Hepatocyte (in vitro differentiated cells): ENCODE results near the gene MKRN2. TPM values are rescaled to one million over a fixed set of nuclear protein-coding genes. Genes with fewer than 3 reads are reported as not detected.

Experiments used
- DNase-seq: peaks from one replicate; pipeline ENCODE4 v3.0.0-alpha.2; 2016; ENCODE audit warnings: low spot score
- H2AFZ ChIP-seq: fragments of 200-600 bp; sonication (generic); 2 replicates; pipeline ENCODE4 v1.6.0; 2016; ENCODE audit warnings: antibody characterized with exemption, mild to moderate bottlenecking
- H3K27ac ChIP-seq: fragments of 200-600 bp; sonication (generic); 2 replicates; pipeline ENCODE4 v1.5.1; 2016; ENCODE audit warnings: mild to moderate bottlenecking
- H3K27me3 ChIP-seq: fragments of 200-600 bp; sonication (generic); 2 replicates; pipeline ENCODE4 v1.6.1; 2016
- H3K36me3 ChIP-seq: fragments of 200-600 bp; sonication (generic); replicated peaks from 2 replicates; pipeline ENCODE4 v1.5.1; 2016; ENCODE audit warnings: low read depth; ENCODE audit not compliant: insufficient read depth
- H3K4me1 ChIP-seq: fragments of 200-600 bp; sonication (generic); 2 replicates; pipeline ENCODE4 v1.5.1; 2016; ENCODE audit warnings: mild to moderate bottlenecking, moderate library complexity; ENCODE audit not compliant: insufficient read depth
- H3K4me2 ChIP-seq: fragments of 200-600 bp; sonication (generic); 2 replicates; pipeline ENCODE4 v1.6.0; 2016
- H3K4me3 ChIP-seq: fragments of 200-600 bp; sonication (generic); 2 replicates; pipeline ENCODE4 v1.5.1; 2016; ENCODE audit warnings: mild to moderate bottlenecking
- H3K79me2 ChIP-seq: fragments of 200-600 bp; sonication (generic); 2 replicates; pipeline ENCODE4 v1.6.0; 2017; ENCODE audit warnings: mild to moderate bottlenecking
- H3K9me2 ChIP-seq: fragments of 200-600 bp; sonication (generic); replicated peaks from 2 replicates; pipeline ENCODE4 v1.6.0; 2017; ENCODE audit warnings: mild to moderate bottlenecking; ENCODE audit not compliant: insufficient read depth
- H3K9me3 ChIP-seq: fragments of 200-600 bp; sonication (generic); 2 replicates; pipeline ENCODE4 v1.5.1; 2016; ENCODE audit warnings: low read depth, mild to moderate bottlenecking
- H4K20me1 ChIP-seq: fragments of 200-600 bp; sonication (generic); 2 replicates; pipeline ENCODE4 v1.6.0; 2016; ENCODE audit warnings: mild to moderate bottlenecking; ENCODE audit not compliant: insufficient read depth, poor library complexity, severe bottlenecking
- EZH2 ChIP-seq: fragments of 200-600 bp; sonication (generic); IDR thresholded peaks from 2 replicates; pipeline ENCODE4 v1.6.1; 2016; ENCODE audit warnings: antibody characterized with exemption, mild to moderate bottlenecking, borderline replicate concordance
- EZH2phosphoT487 ChIP-seq: fragments of 200-600 bp; sonication (generic); IDR thresholded peaks from one replicate; pipeline ENCODE4 v1.6.1; 2018; ENCODE audit warnings: antibody characterized with exemption, mild to moderate bottlenecking, low read depth, moderate library complexity; ENCODE audit not compliant: unreplicated experiment, severe bottlenecking
- WGBS: methylation state at CpG from one replicate; pipeline ENCODE4 v1.1.6; 2016; ENCODE audit warnings: low lambda C conversion rate; ENCODE audit errors: missing lambda C conversion rate; 5-methylcytosine and 5-hydroxymethylcytosine counted together
- polyA plus RNA-seq: library from polyadenylated mRNA; unstranded; fragments of >200 nt; fragmentation: Nextera tagmentation; extraction: Ambion mirVana; gene quantifications from 2 replicates; pipeline ENCODE4 v1.2.1, GENCODE V29; 2016
- total RNA-seq: library from RNA; depleted of rRNA; stranded (reverse); fragments of >200 nt; gene quantifications from 2 replicates; pipeline ENCODE4 v1.2.3, GENCODE V29; 2014
- TF ChIP-seq, protein P1 (sequence below): fragments of 200-600 bp; sonication (generic); IDR thresholded peaks from 2 replicates; pipeline ENCODE4 v1.5.1; 2016; ENCODE audit warnings: antibody characterized with exemption, mild to moderate bottlenecking; ENCODE audit not compliant: poor library complexity

Gene MKRN2
- total and polyA plus RNA-seq, 2 experiments from 2014 or later = 22.6 to 30.1 TPM

DNA sequence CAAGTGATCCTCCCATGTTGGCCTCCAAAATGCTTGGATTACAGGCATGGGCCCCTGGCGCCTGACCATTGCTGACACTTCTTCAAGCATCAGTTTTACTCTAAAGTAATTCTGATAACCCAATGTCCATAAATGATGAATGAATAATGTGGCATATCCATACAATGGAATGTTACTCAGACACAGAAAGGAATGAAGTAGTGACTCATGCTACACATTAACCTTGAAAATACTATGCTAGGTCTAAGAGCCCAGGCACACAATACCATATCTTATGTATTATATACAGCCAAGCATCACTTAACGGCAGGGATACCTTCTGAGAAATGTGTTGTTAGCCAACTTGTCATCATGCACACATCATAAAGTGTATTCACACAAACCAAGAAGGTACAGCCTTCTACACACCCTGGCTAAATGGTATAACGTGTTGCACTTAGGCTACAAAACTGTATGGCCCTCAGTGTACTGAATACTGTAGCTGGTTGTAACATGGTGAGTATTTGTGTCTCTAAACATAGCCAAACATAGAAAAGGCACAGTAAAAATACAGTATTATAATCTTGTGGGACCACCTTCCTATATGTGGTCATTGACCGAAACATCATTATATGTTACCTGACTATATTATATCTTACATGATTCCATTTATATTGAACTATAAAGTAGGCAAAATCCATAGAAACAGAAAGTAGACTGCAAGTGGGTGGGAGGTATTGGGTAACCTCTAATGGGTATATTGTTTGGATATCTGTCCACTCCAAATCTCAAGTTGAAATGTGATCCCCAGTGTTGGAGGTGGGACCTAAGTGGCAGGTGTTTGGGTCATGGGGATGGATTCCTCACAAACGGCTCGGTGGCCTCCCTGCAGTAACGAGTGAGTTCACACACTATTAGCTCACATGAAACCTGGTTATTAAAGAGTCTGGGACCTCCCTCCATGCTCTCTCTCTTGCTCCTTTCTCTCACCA lies 31.4 kb downstream of the MKRN2 start:
- peaks cover 2% of the 10 kb centered on the region for H3K79me2 ChIP-seq
- no peaks in the 10 kb centered on the region for H3K9me3 ChIP-seq
- H3K4me3 ChIP-seq = no peak overlapping the region
- H2AFZ ChIP-seq = no peak overlapping the region
- no peak for DNase-seq
- no peaks in the 10 kb centered on the region for H3K9me2 ChIP-seq
- no peak overlapping the region for H3K4me2 ChIP-seq
- H3K27ac ChIP-seq = no peak overlapping the region
- no peaks in the 10 kb centered on the region for H3K4me1 ChIP-seq
- no peak for TF ChIP-seq EZH2
- TF ChIP-seq, protein P1, sequence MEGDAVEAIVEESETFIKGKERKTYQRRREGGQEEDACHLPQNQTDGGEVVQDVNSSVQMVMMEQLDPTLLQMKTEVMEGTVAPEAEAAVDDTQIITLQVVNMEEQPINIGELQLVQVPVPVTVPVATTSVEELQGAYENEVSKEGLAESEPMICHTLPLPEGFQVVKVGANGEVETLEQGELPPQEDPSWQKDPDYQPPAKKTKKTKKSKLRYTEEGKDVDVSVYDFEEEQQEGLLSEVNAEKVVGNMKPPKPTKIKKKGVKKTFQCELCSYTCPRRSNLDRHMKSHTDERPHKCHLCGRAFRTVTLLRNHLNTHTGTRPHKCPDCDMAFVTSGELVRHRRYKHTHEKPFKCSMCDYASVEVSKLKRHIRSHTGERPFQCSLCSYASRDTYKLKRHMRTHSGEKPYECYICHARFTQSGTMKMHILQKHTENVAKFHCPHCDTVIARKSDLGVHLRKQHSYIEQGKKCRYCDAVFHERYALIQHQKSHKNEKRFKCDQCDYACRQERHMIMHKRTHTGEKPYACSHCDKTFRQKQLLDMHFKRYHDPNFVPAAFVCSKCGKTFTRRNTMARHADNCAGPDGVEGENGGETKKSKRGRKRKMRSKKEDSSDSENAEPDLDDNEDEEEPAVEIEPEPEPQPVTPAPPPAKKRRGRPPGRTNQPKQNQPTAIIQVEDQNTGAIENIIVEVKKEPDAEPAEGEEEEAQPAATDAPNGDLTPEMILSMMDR = no peak
- H3K27me3 ChIP-seq = no peaks in the 10 kb centered on the region
- no peaks in the 10 kb centered on the region for H3K36me3 ChIP-seq
- H4K20me1 ChIP-seq = no peaks in the 10 kb centered on the region
- 80% methylated on average over 7 of the region's 7 CpGs for WGBS

DNA sequence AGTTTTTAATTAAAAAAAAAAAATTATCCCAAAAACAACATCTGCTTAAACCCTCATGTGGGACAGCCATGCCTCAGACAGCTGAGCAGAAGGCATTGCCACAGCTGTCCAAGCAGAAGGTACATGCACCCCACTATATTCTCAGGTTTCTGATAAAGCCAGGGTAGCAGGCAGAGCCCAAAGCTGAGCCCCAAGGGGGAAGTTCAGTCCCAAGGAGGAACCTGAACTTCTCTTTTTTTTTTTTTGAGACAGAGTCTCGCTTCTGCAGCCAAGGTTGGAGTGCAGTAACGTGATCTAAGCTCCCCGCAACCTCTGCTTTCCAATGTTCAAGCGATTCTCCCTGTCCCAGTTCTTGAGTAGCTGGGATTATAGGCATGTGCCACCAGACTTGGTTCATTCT lies 33.2 kb downstream of the MKRN2 start:
- Histone ChIP-seq H4K20me1 (no peaks in the 10 kb centered on the region), H3K4me2 (no peak overlapping the region)
- TF ChIP-seq, protein P1 = no peak
- TF ChIP-seq EZH2 (no peak), EZH2phosphoT487 (no peak)

DNA sequence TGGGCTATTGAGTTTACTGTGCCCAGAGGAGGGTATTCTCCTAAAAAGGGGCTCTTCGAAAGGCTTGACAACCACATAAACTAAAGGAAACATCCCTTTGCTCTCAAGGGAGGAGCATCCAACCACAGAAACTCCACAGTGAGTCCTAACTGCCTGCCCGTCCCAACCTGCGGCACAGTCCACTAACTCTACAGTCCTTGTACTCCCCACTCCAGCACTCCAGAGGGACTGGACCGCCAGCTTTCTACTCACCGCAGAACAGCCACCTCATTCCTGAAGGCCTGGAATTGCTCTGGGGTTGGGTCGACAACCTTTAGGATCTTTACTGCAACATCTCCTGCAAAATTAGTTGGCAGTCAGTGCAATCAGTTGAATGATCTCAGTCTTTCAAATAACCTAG lies 34.6 kb downstream of the MKRN2 start:
- Histone ChIP-seq H3K36me3 (no peaks in the 10 kb centered on the region), H3K4me3 (no peak overlapping the region), H3K79me2 (peaks cover 2% of the 10 kb centered on the region), H3K9me3 (no peaks in the 10 kb centered on the region), H4K20me1 (no peaks in the 10 kb centered on the region), H3K27ac (no peak overlapping the region), H3K9me2 (no peaks in the 10 kb centered on the region), H3K4me2 (no peak overlapping the region), H3K4me1 (no peaks in the 10 kb centered on the region), H2AFZ (no peak overlapping the region), H3K27me3 (no peaks in the 10 kb centered on the region)
- TF ChIP-seq EZH2 = no peak
- no peak for TF ChIP-seq EZH2phosphoT487
- TF ChIP-seq, protein P1 = no peak
- DNase-seq = no peak
- 95% methylated on average over 6 of the region's 6 CpGs for WGBS

More for the DNA sequence above, 33.2 kb downstream of the MKRN2 start:
- H3K9me3 ChIP-seq = no peaks in the 10 kb centered on the region
- DNase-seq = no peak
- H3K4me3 ChIP-seq = no peak overlapping the region
- no peaks in the 10 kb centered on the region for H3K27me3 ChIP-seq
- H3K79me2 ChIP-seq = peaks cover 2% of the 10 kb centered on the region
- no peaks in the 10 kb centered on the region for H3K4me1 ChIP-seq
- no peak overlapping the region for H2AFZ ChIP-seq
- H3K27ac ChIP-seq = no peak overlapping the region
- H3K9me2 ChIP-seq = no peaks in the 10 kb centered on the region
- 94% methylated on average over 2 of the region's 4 CpGs for WGBS
- no peaks in the 10 kb centered on the region for H3K36me3 ChIP-seq
